Fibroblast of skin of scalp (primary cell): Measurements from ENCODE around the gene LIMS1.
"Not testable (repeated sequence)": the region's sequence is repeated elsewhere in the genome, so short reads cannot be mapped to it uniquely, and the experiment has no call there.

Source experiments
- DNase-seq: peaks from one replicate; pipeline ENCODE4 v3.0.0-alpha.2; 2013

LIMS1 gene

GRCh38 chr2:108665975-108666374, 131.7 kb downstream of the LIMS1 start:
- DNase-seq, result not testable (repeated sequence)

- not testable (repeated sequence) for DNase-seq
Observed at GRCh38 chr2:108667140-108667539, 132.9 kb downstream of the LIMS1 start.

- DNase-seq, result not testable (repeated sequence)
Observed at GRCh38 chr2:108670282-108670681, 136.0 kb downstream of the LIMS1 start.

GRCh38 chr2:108672200-108672805, 138.0 kb downstream of the LIMS1 start:
- not testable (repeated sequence) for DNase-seq

GRCh38 chr2:108676522-108676921, 142.3 kb downstream of the LIMS1 start:
- DNase-seq, result not testable (repeated sequence)

- not testable (repeated sequence) for DNase-seq
Observed at GRCh38 chr2:108677239-108677744, 143.0 kb downstream of the LIMS1 start.

- DNase-seq, result peak; percentile 54
Observed at GRCh38 chr2:108678198-108678651, 144.0 kb downstream of the LIMS1 start.

GRCh38 chr2:108680805-108681204, 146.5 kb downstream of the LIMS1 start:
- not testable (repeated sequence) for DNase-seq

- DNase-seq, result not testable (repeated sequence)
Observed at GRCh38 chr2:108688818-108689756, 154.8 kb downstream of the LIMS1 start.

- not testable (repeated sequence) for DNase-seq
Observed at GRCh38 chr2:108690001-108690400, 155.7 kb downstream of the LIMS1 start.

GRCh38 chr2:108691447-108691846, 157.2 kb downstream of the LIMS1 start:
- no peak for DNase-seq

GRCh38 chr2:108701208-108701607, 166.9 kb downstream of the LIMS1 start:
- no peak for DNase-seq

- peak; percentile 15 for DNase-seq
Observed at GRCh38 chr2:108701806-108702205, 167.5 kb downstream of the LIMS1 start.

- no peak for DNase-seq
Observed at GRCh38 chr2:108704871-108705270, 170.6 kb downstream of the LIMS1 start.

GRCh38 chr2:108707300-108707699, 173.0 kb downstream of the LIMS1 start:
- DNase-seq, result no peak

GRCh38 chr2:108716971-108717370, 182.7 kb downstream of the LIMS1 start:
- DNase-seq, result not testable (repeated sequence)

- DNase-seq, result peak; percentile 98
Observed at GRCh38 chr2:108719149-108720044, 185.1 kb downstream of the LIMS1 start, which contains the start of gene RANBP2. Gene RANBP2, plus strand, starts transcription at chr2:108719482. Its CDS starts 125 bp downstream, at chr2:108719607.

- not testable (repeated sequence) for DNase-seq
Observed at GRCh38 chr2:108726048-108726447, 191.8 kb downstream of the LIMS1 start.

- DNase-seq, result peak; percentile 15
Observed at GRCh38 chr2:108734656-108735055, 200.4 kb downstream of the LIMS1 start.
